Measurements from ENCODE around the gene CDH4. TPM values are rescaled to one million over a fixed set of nuclear protein-coding genes. Genes with fewer than 3 reads are reported as not detected.
"Not testable (repeated sequence)": the region's sequence is repeated elsewhere in the genome, so short reads cannot be mapped to it uniquely, and the experiment has no call there.

Gene CDH4
- total and polyA plus RNA-seq, 8 donors = under 0.01 to 2.2 (median 0.11) TPM; not detected in 2

- H3K27me3 ChIP-seq = peaks cover 0 to 31% (median 0%) of the 10 kb centered on the region in 3 donors
- WGBS, 5 donors = 72 to 81% (median 76%) methylated on average over 6 of the region's 6 CpGs
- no peak for DNase-seq
- no peaks in the 10 kb centered on the region for H3K4me1 ChIP-seq
- no peak overlapping the region for H3K27ac ChIP-seq
- H3K36me3 ChIP-seq = no peaks in the 10 kb centered on the region
- intact Hi-C loops (cut with DNase I; ENCODE audit: low total_unique reads) = no loop called here
- no peak overlapping the region for H3K4me3 ChIP-seq
- no peak for TF ChIP-seq POLR2A (IDR thresholded peaks at IDR 0.05)
- no peak for TF ChIP-seq CTCF (IDR thresholded peaks at IDR 0.05)
- TF ChIP-seq POLR2AphosphoS5 (IDR thresholded peaks at IDR 0.05) = no peak
- no peak for TF ChIP-seq EP300 (IDR thresholded peaks at IDR 0.05)
- peaks cover 0 to 8% (median 0%) of the 10 kb centered on the region in 4 donors for H3K9me3 ChIP-seq
Measured at GRCh38 chr20:61450549-61450948, 198.5 kb downstream of the CDH4 start.

- intact Hi-C loops (cut with DNase I; ENCODE audit: low total_unique reads) = no loop called here
- no peaks in the 10 kb centered on the region for H3K36me3 ChIP-seq
- H3K27ac ChIP-seq = no peak overlapping the region
- H3K9me3 ChIP-seq = peaks cover 0 to 8% (median 0%) of the 10 kb centered on the region in 4 donors
- peaks cover 0 to 31% (median 0%) of the 10 kb centered on the region in 3 donors for H3K27me3 ChIP-seq
- no peak overlapping the region for H3K4me3 ChIP-seq
- H3K4me1 ChIP-seq = no peaks in the 10 kb centered on the region
- no peak for DNase-seq
- WGBS, 5 donors = 89 to 93% (median 91%) methylated on average over 10 of the region's 10 CpGs
- no peak for TF ChIP-seq CTCF (IDR thresholded peaks at IDR 0.05)
- no peak for TF ChIP-seq POLR2AphosphoS5 (IDR thresholded peaks at IDR 0.05)
- no peak for TF ChIP-seq POLR2A (IDR thresholded peaks at IDR 0.05)
- TF ChIP-seq EP300 (IDR thresholded peaks at IDR 0.05) = no peak
Measured at GRCh38 chr20:61451009-61451408, 198.9 kb downstream of the CDH4 start.

GRCh38 chr20:61451953-61452352 lies 199.9 kb downstream of the CDH4 start:
- intact Hi-C loops (cut with DNase I; ENCODE audit: low total_unique reads) = no loop called here
- no peak for DNase-seq
- 75 to 80% (median 77%) methylated on average over 8 of the region's 8 CpGs for WGBS, 5 donors

GRCh38 chr20:61453219-61453618 lies 201.2 kb downstream of the CDH4 start:
- intact Hi-C loops (cut with DNase I; ENCODE audit: low total_unique reads) = no loop called here
- H3K4me3 ChIP-seq = no peak overlapping the region
- no peak overlapping the region for H3K27ac ChIP-seq
- no peaks in the 10 kb centered on the region for H3K36me3 ChIP-seq
- peaks cover 0 to 8% (median 0%) of the 10 kb centered on the region in 4 donors for H3K9me3 ChIP-seq
- no peaks in the 10 kb centered on the region for H3K4me1 ChIP-seq
- H3K27me3 ChIP-seq = peaks cover 0 to 27% (median 0%) of the 10 kb centered on the region in 3 donors
- TF ChIP-seq EP300 (IDR thresholded peaks at IDR 0.05) = no peak
- TF ChIP-seq CTCF (IDR thresholded peaks at IDR 0.05) = no peak
- TF ChIP-seq POLR2A (IDR thresholded peaks at IDR 0.05) = no peak
- no peak for TF ChIP-seq POLR2AphosphoS5 (IDR thresholded peaks at IDR 0.05)
- DNase-seq = no peak
- 49 to 73% (median 69%) methylated on average over 7 of the region's 7 CpGs for WGBS, 5 donors

More at GRCh38 chr20:61451953-61452352, 199.9 kb downstream of the CDH4 start:
- H3K4me3 ChIP-seq = no peak overlapping the region
- peaks cover 0 to 8% (median 0%) of the 10 kb centered on the region in 4 donors for H3K9me3 ChIP-seq
- H3K4me1 ChIP-seq = no peaks in the 10 kb centered on the region
- H3K36me3 ChIP-seq = no peaks in the 10 kb centered on the region
- H3K27me3 ChIP-seq = peaks cover 0 to 31% (median 0%) of the 10 kb centered on the region in 3 donors
- no peak overlapping the region for H3K27ac ChIP-seq
- TF ChIP-seq POLR2AphosphoS5 (IDR thresholded peaks at IDR 0.05) (no peak), CTCF (IDR thresholded peaks at IDR 0.05) (no peak), EP300 (IDR thresholded peaks at IDR 0.05) (no peak), POLR2A (IDR thresholded peaks at IDR 0.05) (no peak)

GRCh38 chr20:61453623-61454022 lies 201.6 kb downstream of the CDH4 start:
- H3K27ac ChIP-seq; H3K9me3 ChIP-seq; H3K36me3 ChIP-seq; H3K4me3 ChIP-seq; H3K4me1 ChIP-seq; intact Hi-C loops (cut with DNase I; ENCODE audit: low total_unique reads); DNase-seq: not testable (repeated sequence)
- 52 to 74% (median 61%) methylated on average over 3 of the region's 3 CpGs for WGBS, 5 donors
- peaks cover 0 to 23% (median 0%) of the 10 kb centered on the region in 3 donors for H3K27me3 ChIP-seq
